ENCODE data around the gene EDAR.

Gene EDAR

GRCh38 chr2:108960006-108960405 is 29.0 kb downstream of the EDAR start:
- no peak overlapping the region for H3K4me3 ChIP-seq (replicated peaks; ENCODE audit: insufficient read depth, low read length)
- H3K27me3 ChIP-seq (ENCODE audit: insufficient read depth, poor library complexity, severe bottlenecking): no peaks in the 10 kb centered on the region
- H3K27ac ChIP-seq (replicated peaks): no peak overlapping the region
- DNase-seq (ENCODE audit: low read depth in 1 of 2, low spot score in 1 of 2): no peak
- TF ChIP-seq REST (IDR thresholded peaks at IDR 0.05; ENCODE audit: insufficient replicate concordance, low read depth): no peak
- no peak for TF ChIP-seq CTCF (IDR thresholded peaks at IDR 0.05; ENCODE audit: insufficient read depth, low read length)
- no peak for TF ChIP-seq GABPA (IDR thresholded peaks at IDR 0.05; ENCODE audit: low read depth)
- no peak for TF ChIP-seq POLR2AphosphoS5 (IDR thresholded peaks at IDR 0.05; ENCODE audit: low read depth)
- no peak for TF ChIP-seq SPI1 (IDR thresholded peaks at IDR 0.05; ENCODE audit: borderline replicate concordance, low read depth)

GRCh38 chr2:108959401-108959800 is 29.6 kb downstream of the EDAR start:
- Histone ChIP-seq H3K27me3 (ENCODE audit: insufficient read depth, poor library complexity, severe bottlenecking) (no peaks in the 10 kb centered on the region), H3K4me3 (replicated peaks; ENCODE audit: insufficient read depth, low read length) (no peak overlapping the region), H3K27ac (replicated peaks) (no peak overlapping the region)
- no peak for DNase-seq (ENCODE audit: low read depth in 1 of 2, low spot score in 1 of 2)
- no peak for TF ChIP-seq POLR2AphosphoS5 (IDR thresholded peaks at IDR 0.05; ENCODE audit: low read depth)
- TF ChIP-seq REST (IDR thresholded peaks at IDR 0.05; ENCODE audit: insufficient replicate concordance, low read depth): no peak
- no peak for TF ChIP-seq CTCF (IDR thresholded peaks at IDR 0.05; ENCODE audit: insufficient read depth, low read length)
- TF ChIP-seq GABPA (IDR thresholded peaks at IDR 0.05; ENCODE audit: low read depth): no peak
- TF ChIP-seq SPI1 (IDR thresholded peaks at IDR 0.05; ENCODE audit: borderline replicate concordance, low read depth): no peak

GRCh38 chr2:108958632-108959341 is 30.2 kb downstream of the EDAR start:
- Histone ChIP-seq H3K4me3 (replicated peaks; ENCODE audit: insufficient read depth, low read length) (no peak overlapping the region), H3K27ac (replicated peaks) (no peak overlapping the region), H3K27me3 (ENCODE audit: insufficient read depth, poor library complexity, severe bottlenecking) (no peaks in the 10 kb centered on the region)
- TF ChIP-seq GABPA (IDR thresholded peaks at IDR 0.05; ENCODE audit: low read depth) (no peak), REST (IDR thresholded peaks at IDR 0.05; ENCODE audit: insufficient replicate concordance, low read depth) (no peak), CTCF (IDR thresholded peaks at IDR 0.05; ENCODE audit: insufficient read depth, low read length) (no peak), POLR2AphosphoS5 (IDR thresholded peaks at IDR 0.05; ENCODE audit: low read depth) (no peak), SPI1 (IDR thresholded peaks at IDR 0.05; ENCODE audit: borderline replicate concordance, low read depth) (no peak)
- DNase-seq (ENCODE audit: low read depth in 1 of 2, low spot score in 1 of 2): no peak
